ENCODE results near the gene WDR5. TPM values are rescaled to one million over a fixed set of nuclear protein-coding genes. Genes with fewer than 3 reads are reported as not detected.

WDR5 gene
- total and polyA plus RNA-seq, 7 donors: 10.8 to 33.6 (median 15.0) TPM

DNA sequence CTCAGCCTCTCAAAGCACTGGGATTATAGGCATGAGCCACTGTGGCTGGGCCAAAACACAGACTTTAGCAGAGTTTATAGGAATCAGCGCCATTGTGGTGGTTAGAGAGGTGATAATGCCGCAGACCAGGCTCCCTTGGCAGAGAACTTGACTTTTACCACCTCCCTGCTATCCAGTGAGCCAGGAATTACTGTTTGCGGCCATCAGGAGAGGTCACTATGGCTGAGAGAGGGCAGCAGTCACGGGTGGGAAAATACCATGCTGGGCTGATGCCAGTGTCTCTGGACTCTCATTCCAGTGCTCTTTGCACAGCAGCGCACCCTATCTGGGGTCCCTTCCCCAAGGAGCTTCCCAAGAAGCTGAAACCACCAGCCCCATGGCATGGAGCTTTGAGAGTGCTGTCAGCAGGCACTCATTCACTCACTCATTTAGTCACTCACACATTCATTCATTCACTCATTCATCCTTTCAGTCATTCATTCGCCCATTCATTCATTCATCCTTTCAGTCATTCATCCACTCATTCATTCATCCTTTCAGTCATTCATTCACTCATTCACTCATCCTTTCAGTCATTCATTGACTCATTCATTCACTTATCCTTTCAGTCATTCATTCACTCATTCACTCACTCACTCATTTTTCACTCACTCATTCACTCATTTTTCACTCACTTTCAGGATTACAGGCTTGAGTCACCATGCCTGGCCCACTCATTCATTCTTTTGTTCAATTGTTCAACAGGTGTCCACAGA lies 55.8 kb downstream of the WDR5 start:
- peak; percentile 25 for DNase-seq
- 74 to 87% methylated on average over 6 of the region's 6 CpGs for WGBS, 2 donors
- no peak for TF ChIP-seq EP300 (IDR thresholded peaks at IDR 0.05)
- TF ChIP-seq, protein P1, sequence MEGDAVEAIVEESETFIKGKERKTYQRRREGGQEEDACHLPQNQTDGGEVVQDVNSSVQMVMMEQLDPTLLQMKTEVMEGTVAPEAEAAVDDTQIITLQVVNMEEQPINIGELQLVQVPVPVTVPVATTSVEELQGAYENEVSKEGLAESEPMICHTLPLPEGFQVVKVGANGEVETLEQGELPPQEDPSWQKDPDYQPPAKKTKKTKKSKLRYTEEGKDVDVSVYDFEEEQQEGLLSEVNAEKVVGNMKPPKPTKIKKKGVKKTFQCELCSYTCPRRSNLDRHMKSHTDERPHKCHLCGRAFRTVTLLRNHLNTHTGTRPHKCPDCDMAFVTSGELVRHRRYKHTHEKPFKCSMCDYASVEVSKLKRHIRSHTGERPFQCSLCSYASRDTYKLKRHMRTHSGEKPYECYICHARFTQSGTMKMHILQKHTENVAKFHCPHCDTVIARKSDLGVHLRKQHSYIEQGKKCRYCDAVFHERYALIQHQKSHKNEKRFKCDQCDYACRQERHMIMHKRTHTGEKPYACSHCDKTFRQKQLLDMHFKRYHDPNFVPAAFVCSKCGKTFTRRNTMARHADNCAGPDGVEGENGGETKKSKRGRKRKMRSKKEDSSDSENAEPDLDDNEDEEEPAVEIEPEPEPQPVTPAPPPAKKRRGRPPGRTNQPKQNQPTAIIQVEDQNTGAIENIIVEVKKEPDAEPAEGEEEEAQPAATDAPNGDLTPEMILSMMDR (IDR thresholded peaks at IDR 0.05): no peak
- no peak for TF ChIP-seq POLR2A (IDR thresholded peaks at IDR 0.05)
- TF ChIP-seq POLR2AphosphoS5 (IDR thresholded peaks at IDR 0.05): no peak
- no peaks in the 10 kb centered on the region for H3K27me3 ChIP-seq
- intact Hi-C loops (cut with DNase I): no loop called here
- H3K36me3 ChIP-seq: no peaks in the 10 kb centered on the region
- peaks cover 0 to 16% (median 14%) of the 10 kb centered on the region in 4 donors for H3K4me1 ChIP-seq
- no peak overlapping the region for H3K27ac ChIP-seq
- H3K9me3 ChIP-seq: no peaks in the 10 kb centered on the region
- H3K4me3 ChIP-seq: no peak overlapping the region

GRCh38 chr9:134192311-134192950 lies 56.5 kb downstream of the WDR5 start:
- TF ChIP-seq, protein P1 (IDR thresholded peaks at IDR 0.05): no peak
- no peak for TF ChIP-seq EP300 (IDR thresholded peaks at IDR 0.05)
- TF ChIP-seq POLR2AphosphoS5 (IDR thresholded peaks at IDR 0.05): no peak
- TF ChIP-seq POLR2A (IDR thresholded peaks at IDR 0.05): no peak
- DNase-seq: peak; percentile 48
- no peaks in the 10 kb centered on the region for H3K36me3 ChIP-seq
- no peaks in the 10 kb centered on the region for H3K27me3 ChIP-seq
- H3K4me1 ChIP-seq: peaks cover 0 to 16% (median 14%) of the 10 kb centered on the region in 4 donors
- H3K4me3 ChIP-seq: no peak overlapping the region
- no peak overlapping the region for H3K27ac ChIP-seq
- no peaks in the 10 kb centered on the region for H3K9me3 ChIP-seq
- intact Hi-C loops (cut with DNase I): no loop called here
- WGBS, 2 donors: 80 to 87% methylated on average over 12 of the region's 12 CpGs

DNA sequence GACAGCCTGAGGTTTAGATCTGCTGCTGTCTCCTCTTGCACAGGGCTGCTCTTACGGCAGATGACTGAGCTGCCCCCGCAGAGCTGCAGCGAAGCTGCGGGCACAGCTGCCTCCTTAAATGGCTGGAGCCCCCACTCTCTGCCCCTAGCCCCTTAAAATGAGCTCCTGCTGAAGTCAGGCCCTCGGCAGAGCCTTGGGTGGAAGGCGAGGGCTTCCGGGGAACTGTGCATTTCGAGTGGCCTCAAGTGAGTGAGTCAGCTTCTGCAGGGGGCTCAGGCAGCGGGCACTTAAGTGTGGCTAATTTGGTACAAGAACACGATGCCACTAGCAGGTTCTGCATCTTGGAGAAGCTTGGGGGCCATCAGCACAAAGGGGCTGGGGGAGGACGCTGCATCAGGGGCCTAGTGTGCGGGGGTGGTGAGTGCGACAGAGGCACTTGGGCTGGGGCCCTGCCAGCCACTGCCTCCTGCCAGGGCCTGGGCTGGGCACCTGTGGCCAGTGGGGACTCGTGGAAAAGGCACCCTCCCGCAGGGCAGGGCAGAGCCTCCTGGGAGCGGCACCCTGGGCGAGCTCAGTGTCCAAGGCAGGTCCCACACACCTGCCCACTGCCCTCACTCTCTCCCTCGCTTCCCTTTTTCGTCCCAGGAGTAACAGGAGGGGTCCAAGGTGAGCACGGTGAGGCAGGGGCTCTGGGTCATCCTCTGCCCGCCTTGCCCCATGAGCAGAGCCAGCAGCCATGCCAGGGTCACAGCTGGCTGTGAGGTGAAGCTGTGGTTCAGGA lies 57.3 kb downstream of the WDR5 start:
- WGBS, 2 donors: 78 to 89% methylated on average over 21 of the region's 21 CpGs
- DNase-seq: peak; percentile 46

GRCh38 chr9:134193912-134194535 lies 58.1 kb downstream of the WDR5 start:
- no peak overlapping the region for H3K4me3 ChIP-seq
- peaks cover 0 to 3% (median 3%) of the 10 kb centered on the region in 4 donors for H3K4me1 ChIP-seq
- DNase-seq: peak; percentile 42
- H3K9me3 ChIP-seq: no peaks in the 10 kb centered on the region
- no peaks in the 10 kb centered on the region for H3K27me3 ChIP-seq
- TF ChIP-seq EP300 (IDR thresholded peaks at IDR 0.05) (no peak), POLR2AphosphoS5 (IDR thresholded peaks at IDR 0.05) (no peak)
- no peaks in the 10 kb centered on the region for H3K36me3 ChIP-seq
- intact Hi-C loops (cut with DNase I): no loop called here
- 87 to 90% methylated on average over 11 of the region's 11 CpGs for WGBS, 2 donors
- H3K27ac ChIP-seq: no peak overlapping the region

More for the DNA sequence above, 57.3 kb downstream of the WDR5 start:
- no peaks in the 10 kb centered on the region for H3K27me3 ChIP-seq
- no peak for TF ChIP-seq POLR2A (IDR thresholded peaks at IDR 0.05)
- TF ChIP-seq EP300 (IDR thresholded peaks at IDR 0.05): no peak
- TF ChIP-seq, protein P1 (IDR thresholded peaks at IDR 0.05): no peak
- no peak for TF ChIP-seq POLR2AphosphoS5 (IDR thresholded peaks at IDR 0.05)
- no peaks in the 10 kb centered on the region for H3K9me3 ChIP-seq
- H3K36me3 ChIP-seq: no peaks in the 10 kb centered on the region
- no peak overlapping the region for H3K27ac ChIP-seq
- no peak overlapping the region for H3K4me3 ChIP-seq
- intact Hi-C loops (cut with DNase I): no loop called here
- H3K4me1 ChIP-seq: peaks cover 0 to 12% (median 11%) of the 10 kb centered on the region in 4 donors
